GM19025 (cell line): ENCODE data around the gene VSIG10.

Experiments used
- ATAC-seq: cut with Tn5 transposase; IDR thresholded peaks from one replicate; pipeline ENCODE4 v1.9.1; 2021; ENCODE audit warnings: mild to moderate bottlenecking, low read depth, moderate library complexity; ENCODE audit not compliant: unreplicated experiment

Gene VSIG10

DNA sequence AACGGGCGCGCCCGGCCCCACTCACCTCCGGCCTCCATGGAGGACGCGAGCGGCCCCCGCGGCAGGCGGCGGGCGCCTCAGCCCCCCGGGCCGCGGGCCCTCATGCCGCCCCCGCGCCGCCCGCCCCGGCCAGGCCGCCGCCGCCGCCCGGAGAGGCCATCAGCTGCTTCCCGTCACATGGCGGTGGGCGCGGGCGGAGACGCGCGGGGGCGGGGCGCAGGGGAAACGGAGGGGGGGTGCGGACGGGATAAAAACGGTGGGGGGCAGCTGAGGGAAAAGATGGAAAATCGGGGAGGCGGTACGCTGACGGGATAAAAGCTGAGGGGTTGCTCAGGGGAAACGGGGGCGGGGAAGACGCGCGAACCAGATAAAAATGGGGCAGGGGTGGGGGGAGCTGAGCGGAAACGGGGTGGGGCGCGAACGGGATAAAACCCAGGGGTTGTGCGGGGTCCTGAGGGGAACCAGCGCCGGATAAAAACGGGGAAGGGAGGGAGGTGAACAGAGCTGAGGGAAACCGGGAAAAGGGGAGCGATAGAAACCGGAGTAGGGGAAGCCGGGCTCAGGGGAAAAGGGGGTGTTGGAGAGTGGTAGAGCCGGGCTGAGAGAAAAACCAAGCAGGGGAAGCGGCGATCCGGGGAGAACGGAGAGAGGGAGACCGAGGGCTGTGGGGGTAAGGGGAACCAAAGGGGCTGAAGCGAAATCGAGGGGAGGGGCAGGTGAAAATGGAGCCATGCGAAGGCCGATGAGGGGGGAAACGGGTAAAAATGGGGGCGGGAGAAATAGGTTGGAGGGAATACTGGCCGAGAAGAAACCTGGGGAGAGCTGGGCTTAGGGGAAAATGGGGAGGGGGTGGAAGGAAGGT is 42.6 kb downstream of the VSIG10 start, which contains the start of gene WSB2:
Gene WSB2, minus strand, starts transcription at position 169 of the 862 bp plus-strand sequence. Its CDS starts 131 bp downstream, at position 38.
- ATAC-seq = peak; percentile 58

DNA sequence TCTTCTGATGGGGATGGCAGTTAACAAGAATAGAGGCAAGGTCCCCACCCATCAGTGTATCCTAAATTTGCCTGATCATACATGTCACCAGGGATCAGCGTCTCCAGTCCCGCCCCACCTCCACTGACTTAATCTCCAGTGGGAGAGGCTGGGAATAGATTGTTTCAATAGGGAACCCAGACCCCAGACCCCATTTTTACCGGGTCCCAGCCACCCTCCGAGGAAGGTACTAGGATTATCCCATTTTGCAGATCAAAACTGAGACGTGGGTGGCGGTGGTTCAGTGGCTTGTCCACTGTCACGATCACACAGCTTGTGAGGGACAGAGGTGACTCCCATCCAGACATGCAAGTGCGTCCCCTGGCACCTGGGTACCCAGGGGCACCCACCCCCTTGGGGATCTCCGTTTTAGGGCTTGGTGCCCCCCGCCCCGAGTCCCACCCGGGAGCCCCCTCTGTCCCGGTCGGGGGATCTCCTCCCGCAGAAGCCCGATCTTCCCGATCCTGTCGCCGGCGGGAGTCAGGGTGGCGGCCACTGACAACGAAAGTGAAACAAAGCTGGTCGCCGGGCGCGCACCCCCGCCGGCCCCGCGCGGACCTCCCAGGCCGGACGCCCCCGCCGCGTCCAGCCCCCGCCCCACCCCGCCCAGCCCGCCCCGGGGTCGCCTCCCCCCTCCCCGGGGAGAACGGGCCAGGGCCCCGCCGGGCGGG is 43.4 kb downstream of the VSIG10 start:
- peak; percentile 64 for ATAC-seq

DNA sequence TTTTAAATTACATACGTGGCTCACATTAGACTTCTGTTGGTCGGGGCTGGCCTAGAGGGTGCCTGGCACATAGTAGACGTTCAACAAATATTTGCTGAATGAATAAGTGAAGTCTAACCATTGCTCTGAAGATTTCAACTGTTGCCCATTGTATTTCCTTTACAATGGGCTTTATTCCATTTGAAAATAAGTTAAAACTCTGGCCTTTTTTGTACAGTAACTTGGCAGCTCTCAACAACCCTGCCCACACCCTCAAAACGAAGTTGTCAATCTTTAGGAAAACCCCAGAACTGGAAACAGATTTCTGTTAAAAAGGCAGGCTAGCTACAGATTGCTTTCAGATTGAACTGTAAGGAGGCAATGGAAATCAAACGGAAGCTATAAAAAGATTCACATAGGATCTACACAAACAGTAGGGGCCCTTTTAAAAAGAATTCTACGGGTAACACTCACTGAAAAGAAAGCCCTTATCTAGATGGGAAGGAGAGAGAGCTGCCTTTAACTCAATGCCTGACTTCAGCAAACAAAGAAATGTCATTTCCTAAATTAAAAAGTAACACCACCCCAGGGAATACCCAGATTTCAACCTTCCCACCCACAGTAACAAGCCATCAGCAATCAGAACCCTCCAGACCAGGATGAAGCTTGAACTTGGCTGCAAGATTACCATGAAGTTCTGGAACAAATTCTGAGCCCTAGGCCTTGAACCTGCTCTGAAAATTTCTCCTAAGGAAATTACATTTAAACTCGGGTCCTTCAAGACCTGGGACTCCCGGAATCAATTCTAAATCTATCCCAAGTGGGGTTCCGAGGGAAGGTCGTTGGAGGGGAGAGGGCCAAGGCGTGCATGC is 44.2 kb downstream of the VSIG10 start:
- no peak for ATAC-seq

DNA sequence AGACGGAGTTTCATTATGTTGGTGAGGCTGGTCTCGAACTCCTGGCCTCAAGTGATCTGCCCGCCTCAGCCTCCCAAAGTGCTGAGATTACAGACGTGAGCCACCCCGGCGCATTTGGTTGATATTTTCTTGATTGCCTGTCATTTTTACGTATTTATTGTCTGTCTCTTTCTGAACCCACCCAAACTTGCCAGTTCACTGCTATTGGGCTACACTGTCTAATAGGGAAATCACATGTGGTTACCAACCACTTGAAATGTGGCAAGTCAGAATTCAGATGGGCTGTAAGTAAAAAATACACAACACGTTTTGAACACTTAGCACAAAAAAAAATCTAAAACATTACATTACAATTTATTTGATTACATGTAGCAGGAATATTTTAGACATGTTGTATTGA is 44.9 kb downstream of the VSIG10 start:
- no peak for ATAC-seq

DNA sequence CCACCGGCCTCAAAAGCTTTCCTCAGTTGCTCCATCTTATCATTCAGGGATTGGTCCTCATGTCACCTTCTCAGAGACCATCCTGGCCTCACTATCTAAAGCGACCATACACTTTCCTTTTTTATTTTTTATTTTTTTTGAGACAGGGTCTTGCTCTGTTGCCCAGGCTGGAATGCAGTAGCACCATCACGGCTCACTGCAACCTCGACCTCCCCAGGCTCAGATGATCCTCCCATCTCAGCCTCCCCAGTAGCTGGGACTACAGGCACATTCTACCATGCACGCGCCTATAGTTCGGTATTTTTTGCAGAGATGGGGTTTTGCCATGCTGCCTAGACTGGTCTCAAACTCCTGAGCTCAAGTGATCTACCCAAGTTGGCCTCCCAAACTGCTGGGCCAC is 45.6 kb downstream of the VSIG10 start:
- no peak for ATAC-seq

DNA sequence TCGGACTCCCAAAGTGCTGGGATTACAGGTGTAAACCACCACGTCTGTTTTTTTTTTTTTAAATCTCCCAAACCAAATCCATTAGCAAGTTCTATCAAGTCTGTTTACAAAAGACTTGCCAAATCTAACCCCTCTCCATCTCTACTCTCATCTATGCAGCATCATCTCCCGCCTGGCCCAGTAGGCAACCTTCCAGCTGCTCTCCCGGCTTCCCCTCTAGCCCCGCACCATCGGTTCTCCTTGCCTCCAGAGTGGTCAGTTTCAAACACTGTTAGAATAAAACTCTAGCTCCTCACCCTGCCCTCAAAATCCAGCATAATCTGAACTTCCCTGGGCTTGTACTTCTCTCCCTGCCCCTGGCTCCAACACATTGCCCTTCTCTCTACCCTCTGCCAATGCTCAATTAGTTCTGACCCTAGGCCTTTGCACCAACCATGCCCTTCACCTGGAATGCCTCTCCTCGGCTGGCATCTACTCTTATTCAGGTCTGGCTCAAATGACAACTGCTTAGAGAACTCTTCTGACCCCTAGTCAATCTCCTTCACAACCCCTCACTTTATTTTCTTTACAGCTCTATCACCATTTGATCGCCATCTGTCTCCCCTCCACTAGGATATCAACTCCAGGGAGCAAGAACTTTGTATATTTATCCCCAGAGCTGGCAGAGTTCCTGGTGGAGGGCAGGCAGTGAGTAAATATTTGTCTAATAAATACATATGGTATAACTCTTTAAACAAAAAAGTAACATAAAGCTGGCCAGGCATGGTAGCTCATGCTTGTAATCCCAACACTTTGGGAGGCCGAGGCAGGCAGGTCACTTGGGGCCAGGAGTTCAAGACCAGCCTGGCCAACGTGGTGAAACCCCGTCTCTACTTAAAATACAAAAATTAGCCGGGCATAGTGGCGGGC is 47.7 kb downstream of the VSIG10 start:
- ATAC-seq = no peak

DNA sequence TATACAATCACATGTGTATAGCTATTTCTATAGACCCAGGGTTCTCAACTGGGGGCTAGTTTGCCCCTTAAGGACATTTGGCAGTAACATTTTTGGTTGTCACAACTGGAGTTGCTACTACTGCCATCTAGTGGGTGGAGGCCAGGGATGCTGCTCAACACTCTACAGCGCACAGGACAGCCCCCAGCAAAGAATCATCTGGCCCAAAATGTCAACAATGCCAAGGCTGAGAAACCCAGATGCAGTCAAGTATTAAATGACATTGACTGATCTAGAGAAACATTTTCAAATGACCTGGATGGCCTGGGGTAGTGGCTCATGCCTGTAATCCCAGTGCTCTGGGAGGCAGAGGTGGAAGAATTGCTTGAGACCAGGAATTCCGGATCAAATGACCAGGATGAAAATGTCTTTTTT is 48.7 kb downstream of the VSIG10 start:
- no peak for ATAC-seq

DNA sequence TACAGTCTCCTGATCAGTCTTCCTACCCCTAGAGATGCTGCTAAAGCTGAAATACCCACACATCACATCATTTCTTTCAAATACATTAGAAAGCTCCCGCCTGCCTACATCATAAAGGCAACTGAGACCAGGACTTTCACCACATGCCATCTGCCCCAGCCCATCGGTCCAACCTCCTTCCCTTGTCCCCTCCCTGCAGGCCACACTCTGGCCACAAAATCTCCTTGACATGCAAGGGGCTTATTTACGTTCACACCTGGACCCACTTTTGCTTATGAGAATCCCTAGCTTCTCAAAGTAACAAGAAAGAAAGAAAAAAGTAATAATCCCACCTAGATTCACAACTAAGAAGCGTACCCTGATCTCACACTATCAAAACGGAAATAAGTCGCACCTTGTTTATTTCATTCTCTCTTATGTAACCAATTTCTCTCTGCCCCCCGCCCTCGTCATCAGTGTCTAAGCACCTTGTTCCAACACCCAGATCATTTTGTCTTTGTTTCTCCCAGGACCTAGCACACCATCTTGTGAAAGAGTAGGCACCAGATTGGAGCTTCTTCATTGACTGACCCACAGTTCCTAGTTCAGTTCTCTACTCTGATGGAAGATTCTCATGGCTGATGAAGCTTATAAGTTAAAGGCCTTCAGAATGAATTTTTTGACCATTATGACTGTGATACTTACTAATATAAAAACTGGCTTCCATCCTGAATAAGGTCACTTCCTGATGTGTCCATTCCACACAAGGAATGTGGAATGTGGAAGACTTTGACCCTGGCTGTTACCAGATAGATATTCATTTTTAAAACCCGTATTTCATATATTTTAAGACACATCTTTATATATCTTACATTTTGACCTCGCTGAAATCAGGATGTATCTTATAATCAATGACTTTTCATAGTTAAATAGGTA is 50.5 kb downstream of the VSIG10 start:
- ATAC-seq = no peak

DNA sequence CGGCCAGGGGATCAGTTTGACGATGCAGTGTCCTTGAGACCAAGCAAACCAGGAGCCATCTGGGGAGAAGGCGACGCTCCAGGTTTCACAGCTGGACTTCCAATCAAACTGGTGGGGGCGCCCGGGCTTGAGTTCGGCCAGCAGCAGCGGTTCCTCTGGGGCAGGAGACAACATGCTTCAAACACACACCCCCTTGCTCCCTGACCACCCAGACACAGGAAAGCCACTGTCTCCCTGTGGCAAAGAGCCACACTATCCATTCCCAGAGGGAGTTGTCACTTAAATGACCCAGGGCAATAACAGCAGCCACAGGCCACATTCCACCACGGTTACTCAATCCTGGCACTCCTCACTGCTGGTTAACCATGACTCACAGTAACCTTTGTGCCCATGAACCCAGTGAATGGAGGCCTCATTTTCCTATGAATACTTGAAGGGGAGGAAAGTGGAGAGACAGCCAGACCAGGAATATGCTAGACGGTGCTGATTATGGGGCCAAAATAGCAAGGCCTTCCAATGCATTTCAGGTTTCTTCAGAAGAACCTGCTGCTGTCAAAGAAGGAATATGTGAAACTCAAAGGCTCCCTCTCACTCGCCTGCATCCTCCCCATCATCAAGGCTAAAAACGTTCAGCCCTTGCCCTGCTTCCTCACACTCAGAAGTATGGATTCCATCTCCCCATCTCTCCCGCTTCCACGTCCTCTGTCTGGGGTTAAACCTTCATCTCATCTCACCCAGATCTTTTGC is 51.3 kb downstream of the VSIG10 start:
- no peak for ATAC-seq

DNA sequence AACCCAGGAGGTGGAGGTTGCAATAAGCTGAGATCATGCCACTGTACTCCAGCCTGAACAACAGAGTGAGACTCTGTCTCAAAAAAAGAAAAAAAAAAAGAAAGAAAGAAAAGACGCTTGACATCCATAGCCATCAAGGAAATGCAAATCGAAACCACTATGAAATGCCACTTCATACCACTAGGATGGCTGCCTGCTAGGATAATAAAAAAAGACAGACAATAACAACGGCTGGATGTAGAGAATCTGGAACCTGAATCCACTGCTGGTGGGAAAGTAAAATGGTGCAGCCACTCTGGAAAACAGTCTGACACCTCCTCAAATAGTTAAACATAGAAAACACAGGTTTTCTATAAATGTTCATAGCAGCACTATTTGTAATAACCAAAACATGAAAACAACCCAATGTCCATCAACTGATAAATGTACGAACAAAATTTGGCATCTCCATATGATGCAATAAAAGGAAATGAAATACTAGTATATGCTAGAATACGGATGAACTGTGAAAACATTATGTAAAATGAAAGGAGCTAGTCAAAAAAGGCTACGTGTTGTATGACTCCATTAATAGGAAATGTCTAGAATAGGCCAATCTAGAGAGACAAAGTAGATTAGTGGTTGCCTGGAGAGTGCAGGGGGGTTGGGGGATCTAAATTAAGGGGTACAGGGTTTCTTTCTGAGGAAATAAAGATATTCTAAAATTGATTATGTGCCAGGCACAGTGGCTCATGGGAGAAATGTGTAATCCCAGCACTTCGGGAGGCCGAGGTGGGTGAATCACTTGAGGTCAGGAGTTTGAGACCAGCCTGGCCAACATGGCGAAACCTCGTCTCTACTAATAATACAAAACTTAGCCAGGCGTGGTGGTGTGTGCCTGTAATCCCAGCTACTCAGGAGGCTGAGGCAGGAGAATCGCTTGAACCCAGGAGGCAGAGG is 52.6 kb downstream of the VSIG10 start:
- ATAC-seq = no peak

DNA sequence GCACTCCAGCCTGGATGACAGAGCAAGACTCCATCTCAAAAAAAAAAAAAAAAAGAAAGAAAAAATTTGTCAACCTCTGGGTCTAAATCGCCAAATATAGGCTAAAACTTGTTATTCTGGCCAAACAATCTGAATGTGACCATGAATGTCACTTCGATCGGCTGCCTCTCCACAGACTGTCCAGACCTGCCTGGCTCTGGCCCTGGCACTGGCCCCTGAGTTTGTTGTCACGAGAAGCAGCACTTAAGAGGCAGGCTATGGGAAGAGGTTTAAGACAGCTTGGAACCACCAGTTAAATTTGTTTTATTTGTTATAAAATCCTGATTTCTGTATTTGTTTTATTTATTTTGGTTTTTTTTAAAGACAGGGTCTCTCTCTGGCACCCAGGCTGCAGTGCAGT is 57.4 kb downstream of the VSIG10 start:
- no peak for ATAC-seq

DNA sequence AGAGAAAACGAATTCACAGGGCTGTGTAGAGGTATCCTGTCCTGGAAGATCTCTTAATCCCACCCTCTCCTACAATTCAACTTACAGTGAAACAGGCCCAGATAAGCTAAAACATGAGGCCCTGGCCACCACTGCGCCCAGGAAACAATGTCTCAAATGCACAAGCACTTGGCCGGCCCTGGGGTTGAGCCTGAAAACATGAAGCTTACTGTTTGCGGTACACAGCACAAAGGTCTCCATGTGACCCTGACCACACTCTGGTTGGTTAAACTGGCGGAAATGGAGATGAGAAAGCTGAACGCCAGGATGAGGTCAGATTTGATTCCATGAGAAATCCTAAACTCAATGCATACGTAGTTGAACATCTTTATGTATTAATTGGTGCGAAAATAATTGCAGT is 59.2 kb downstream of the VSIG10 start:
- ATAC-seq = no peak

DNA sequence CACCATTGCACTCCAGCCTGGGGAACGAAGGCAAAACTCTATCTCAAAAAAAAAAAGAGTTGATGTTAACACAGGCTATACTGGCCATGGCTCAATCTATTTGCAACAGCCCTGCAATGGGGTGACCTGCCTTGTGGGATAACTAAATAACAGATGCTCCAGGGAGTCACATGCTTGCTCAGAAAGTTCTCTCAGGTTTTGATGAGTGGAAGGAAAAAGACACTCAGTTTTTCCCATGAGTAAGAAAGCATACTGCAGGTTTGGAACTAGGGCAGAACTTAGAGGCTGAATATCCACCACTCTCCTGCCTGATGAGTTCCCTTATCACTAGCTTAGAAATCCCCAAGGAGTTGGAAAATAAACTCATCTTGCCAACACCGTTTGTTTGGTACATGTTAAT is 59.7 kb downstream of the VSIG10 start:
- ATAC-seq = no peak

DNA sequence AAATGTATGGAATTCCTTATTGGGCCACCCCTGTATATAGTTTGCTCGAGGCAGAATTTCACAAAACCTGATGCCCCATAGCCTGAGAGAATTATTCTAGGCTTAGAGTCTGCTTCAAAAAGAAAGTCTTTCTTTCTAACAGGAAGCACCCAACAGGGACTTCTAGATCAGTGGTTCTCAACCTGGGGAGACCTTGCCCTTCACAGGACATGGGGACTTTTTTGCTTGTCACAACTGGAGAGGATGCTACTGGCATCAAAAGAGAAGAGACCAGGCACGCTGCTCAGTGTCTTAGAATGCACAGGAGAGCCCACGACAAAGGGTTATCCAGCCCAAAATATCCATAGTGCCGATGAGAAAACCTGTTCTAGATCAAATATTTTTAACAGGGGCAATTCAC is 61.7 kb downstream of the VSIG10 start:
- ATAC-seq = no peak

DNA sequence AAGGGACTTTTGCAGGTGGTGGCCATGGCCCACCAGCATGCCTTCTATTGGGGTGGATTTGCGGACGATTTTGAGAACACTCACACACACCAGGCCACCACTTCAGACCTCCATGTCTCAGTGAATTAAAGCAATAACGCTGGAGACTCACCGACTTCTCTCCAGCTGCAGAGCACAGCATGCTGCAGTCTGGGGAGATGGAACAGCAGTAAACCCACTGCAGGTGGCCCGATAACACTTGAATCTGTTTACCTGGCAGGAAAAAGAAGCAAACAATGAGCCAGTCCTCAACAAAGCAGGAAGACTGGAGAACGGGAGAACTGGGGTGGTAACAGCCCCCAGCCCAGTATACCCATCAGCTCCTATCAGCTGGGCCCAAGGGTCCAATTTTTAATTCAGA is 65.7 kb downstream of the VSIG10 start:
- ATAC-seq = no peak

DNA sequence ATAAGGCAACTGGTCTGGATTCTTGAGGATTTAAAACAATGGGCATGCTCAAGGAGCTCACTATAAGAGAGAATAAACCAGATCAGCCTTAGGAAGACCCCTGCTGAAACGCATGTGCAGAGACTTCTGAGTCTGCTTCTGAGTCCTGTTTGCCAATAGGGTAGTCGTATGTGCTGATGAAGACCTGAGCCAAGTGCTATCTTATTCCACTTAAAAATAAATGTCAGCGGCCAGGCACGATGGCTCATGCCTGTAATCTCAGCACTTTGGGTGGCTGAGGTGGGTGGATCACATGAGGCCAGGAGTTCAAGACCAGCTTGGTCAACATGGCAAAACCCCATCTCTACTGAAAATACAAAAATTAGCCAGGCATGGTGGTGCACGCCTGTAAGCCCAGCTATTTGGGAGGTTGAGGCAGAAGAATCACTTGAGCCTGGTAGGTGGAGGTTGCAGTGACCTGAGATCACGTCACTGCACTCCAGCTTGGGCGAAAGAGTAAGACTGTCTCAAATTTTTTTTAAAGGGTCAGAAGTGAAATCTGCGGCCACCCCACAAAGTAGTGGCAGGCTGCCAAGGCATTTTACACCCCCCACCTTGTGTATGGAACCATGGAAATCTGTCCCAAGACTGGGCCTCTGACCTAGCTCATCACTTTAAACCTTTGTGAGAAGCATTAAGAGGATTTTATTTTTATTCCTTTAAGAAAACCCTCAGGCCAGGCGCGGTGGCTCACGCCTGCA is 67.0 kb downstream of the VSIG10 start:
- ATAC-seq = no peak
